Esophagus muscularis mucosa (tissue), 4 donors: ENCODE data around the gene TMEM185B. TPM values are rescaled to one million over a fixed set of nuclear protein-coding genes. Genes with fewer than 3 reads are reported as not detected.
A peak's percentile ranks its signal among the peaks of the same experiment; 100 is the strongest.

Experiments used
- DNase-seq: peaks from one replicate; pipeline ENCODE4 v3.0.0-alpha.2; 2017; ENCODE audit errors: extremely low spot score
- H3K27ac ChIP-seq, 4 donors: fragments of 200-600 bp; sonication (generic); replicated peaks in 1 of 4; 1 replicate in 3 of 4; 2 replicates in 1 of 4; pipeline ENCODE4 v1.5.1; 2016 to 2019; ENCODE audit warnings: mild to moderate bottlenecking in 1 of 4
- H3K27me3 ChIP-seq, 4 donors: fragments of 200-600 bp; sonication (generic); one replicate each; pipeline versions ENCODE4 v1.5.1 to v1.6.0; 2016 to 2019
- H3K36me3 ChIP-seq, 4 donors: fragments of 200-600 bp; sonication (generic); one replicate each; pipeline ENCODE4 v1.5.1; 2016 to 2019
- H3K4me1 ChIP-seq, 4 donors: fragments of 200-600 bp; sonication (generic); one replicate each; pipeline ENCODE4 v1.5.1; 2016 to 2019
- H3K4me3 ChIP-seq, 4 donors: fragments of 200-600 bp; sonication (generic); 1 replicate in 2 of 4; 2 replicates in 2 of 4; pipeline ENCODE4 v1.5.1; 2016 to 2019; ENCODE audit warnings: mild to moderate bottlenecking in 4 of 4, moderate library complexity in 1 of 4
- H3K9me3 ChIP-seq, 4 donors: fragments of 200-600 bp; sonication (generic); 1 replicate in 3 of 4; 2 replicates in 1 of 4; pipeline ENCODE4 v1.5.1; 2016 to 2019
- CTCF ChIP-seq, 3 experiments: fragments of 200-600 bp in 2 of 3; fragments of 450-650 bp in 1 of 3; sonication (generic) in 2 of 3; IDR thresholded peaks; one replicate each; pipeline ENCODE4 v1.5.1; 2017 to 2019; ENCODE audit warnings: antibody characterized with exemption in 3 of 3, mild to moderate bottlenecking in 2 of 3, moderate library complexity in 1 of 3
- EP300 ChIP-seq: sonication (generic); formaldehyde crosslinking; IDR thresholded peaks from one replicate; pipeline ENCODE4 v1.6.1; 2017; ENCODE audit warnings: antibody characterized with exemption
- POLR2A ChIP-seq: fragments of 450-650 bp; IDR thresholded peaks from one replicate; pipeline ENCODE4 v1.6.1; 2017; ENCODE audit warnings: antibody characterized with exemption, moderate library complexity, mild to moderate bottlenecking, low read depth
- POLR2AphosphoS5 ChIP-seq, 2 donors: sonication (generic); formaldehyde crosslinking; IDR thresholded peaks; one replicate each; pipeline ENCODE4 v1.6.1; 2017; ENCODE audit warnings: antibody characterized with exemption in 2 of 2
- WGBS: methylation state at CpG from one replicate; pipeline ENCODE4 v1.1.5; 2018; 5-methylcytosine and 5-hydroxymethylcytosine counted together
- intact Hi-C: fragments of 100-400 bp; cut with DNase I; formaldehyde crosslinking; loops from one replicate; pipeline ENCODE4 v1.15.1; 2023
- small RNA-seq, 3 donors: library from RNA; depleted of rRNA; stranded (forward); fragments of <200 nt; gene quantifications; one replicate each; pipeline ENCODE3, GENCODE V24; 2016
- total RNA-seq, 4 donors: library from RNA; depleted of rRNA; stranded (reverse); fragments of >200 nt; gene quantifications; one replicate each; pipeline versions ENCODE4 v1.1.0 to v1.2.1, GENCODE V29; 2016

TMEM185B gene
- total RNA-seq, 4 donors from 2014 or later = 21.6 to 33.8 (median 31.9) TPM

GRCh38 chr2:120177001-120177621 lies 46.1 kb downstream of the TMEM185B start:
- peaks cover 8 to 12% (median 9%) of the 10 kb centered on the region in 4 donors for H3K4me1 ChIP-seq
- H3K27me3 ChIP-seq = no peaks in the 10 kb centered on the region
- H3K9me3 ChIP-seq = no peaks in the 10 kb centered on the region
- TF ChIP-seq POLR2A = no peak
- TF ChIP-seq CTCF (IDR thresholded peaks at IDR 0.05) = peak in 1 of 3 experiments; percentile 17
- peak overlapping the region; percentile 15 to 30 (median 25) for H3K4me3 ChIP-seq
- peaks cover 0 to 39% (median 7%) of the 10 kb centered on the region in 4 donors for H3K36me3 ChIP-seq
- peak overlapping the region in 1 of 4 donors; percentile 30 for H3K27ac ChIP-seq
- 63% methylated on average over 15 of the region's 15 CpGs for WGBS
- intact Hi-C loops = loop anchor here (5.0 to 10.0 kb wide), 2 partner anchors 425 to 472 kb away; no protein-coding TSS in a partner anchor
- DNase-seq = no peak

GRCh38 chr2:120176526-120176925 lies 46.7 kb downstream of the TMEM185B start:
- H3K4me1 ChIP-seq = peaks cover 8 to 12% (median 9%) of the 10 kb centered on the region in 4 donors
- H3K9me3 ChIP-seq = no peaks in the 10 kb centered on the region
- no peak for DNase-seq
- H3K36me3 ChIP-seq = peaks cover 0 to 39% (median 7%) of the 10 kb centered on the region in 4 donors
- intact Hi-C loops = loop anchor here (5.0 to 10.0 kb wide), 2 partner anchors 424 to 472 kb away; no protein-coding TSS in a partner anchor
- no peaks in the 10 kb centered on the region for H3K27me3 ChIP-seq
- no peak overlapping the region for H3K27ac ChIP-seq
- WGBS = 81% methylated on average over 3 of the region's 3 CpGs
- no peak for TF ChIP-seq POLR2AphosphoS5 (IDR thresholded peaks at IDR 0.05)
- no peak for TF ChIP-seq EP300
- no peak for TF ChIP-seq CTCF (IDR thresholded peaks at IDR 0.05)
- TF ChIP-seq POLR2A = no peak
- peak overlapping the region in 1 of 4 donors; percentile 25 for H3K4me3 ChIP-seq

GRCh38 chr2:120174963-120175581 lies 48.1 kb downstream of the TMEM185B start:
- WGBS = 27% methylated on average over 6 of the region's 6 CpGs
- H3K9me3 ChIP-seq = no peaks in the 10 kb centered on the region
- peaks cover 0 to 37% (median 9%) of the 10 kb centered on the region in 4 donors for H3K36me3 ChIP-seq
- H3K27ac ChIP-seq = peak overlapping the region in 2 of 4 donors; percentile 25 to 60
- DNase-seq = no peak
- intact Hi-C loops = loop anchor here (2.0 to 10.0 kb wide), 3 partner anchors 64 to 470 kb away; no protein-coding TSS in a partner anchor
- H3K27me3 ChIP-seq = no peaks in the 10 kb centered on the region
- TF ChIP-seq EP300 (no peak), CTCF (IDR thresholded peaks at IDR 0.05) (peak; percentile 69 to 78 (median 73))
- H3K4me3 ChIP-seq = peak overlapping the region in 1 of 4 donors; percentile 5
- H3K4me1 ChIP-seq = peaks cover 8 to 12% (median 9%) of the 10 kb centered on the region in 4 donors

Small RNA genes lying within 50 kb of the gene (small RNA-seq; reads per million reads assigned to genes)
- gene MTND4LP14 (0 reads per million in 3 donors), gene RF00019 (0 reads per million in 3 donors)

Other genes starting within 250 kb of the TMEM185B start
- 10 to 100 TPM; 16.0 to 30.3 (median 21.6) TPM for gene EPB41L5, start 210.3 kb downstream of the TMEM185B start, total RNA-seq
- 10 to 100 TPM; 41.5 to 59.1 (median 54.4) TPM for gene RALB, start 29.5 kb upstream of the TMEM185B start, total RNA-seq
- 10 to 100 TPM in 1 of 4 donors, 1 to 10 TPM in 3; 1.2 to 13.9 (median 7.2) TPM for gene INHBB, start 122.7 kb upstream of the TMEM185B start, total RNA-seq